GM18873 (cell line): Measurements from ENCODE around the gene CEACAM8.
"Not testable (repeated sequence)": the region's sequence is repeated elsewhere in the genome, so short reads cannot be mapped to it uniquely, and the experiment has no call there.

Source experiments
- ATAC-seq: cut with Tn5 transposase; IDR thresholded peaks from one replicate; pipeline ENCODE4 v1.9.1; 2021; ENCODE audit warnings: mild to moderate bottlenecking, moderate library complexity, moderate number of reproducible peaks; ENCODE audit not compliant: unreplicated experiment, low FRiP score

CEACAM8 gene

GRCh38 chr19:42547929-42548328 is 46.8 kb downstream of the CEACAM8 start:
- no peak for ATAC-seq

DNA sequence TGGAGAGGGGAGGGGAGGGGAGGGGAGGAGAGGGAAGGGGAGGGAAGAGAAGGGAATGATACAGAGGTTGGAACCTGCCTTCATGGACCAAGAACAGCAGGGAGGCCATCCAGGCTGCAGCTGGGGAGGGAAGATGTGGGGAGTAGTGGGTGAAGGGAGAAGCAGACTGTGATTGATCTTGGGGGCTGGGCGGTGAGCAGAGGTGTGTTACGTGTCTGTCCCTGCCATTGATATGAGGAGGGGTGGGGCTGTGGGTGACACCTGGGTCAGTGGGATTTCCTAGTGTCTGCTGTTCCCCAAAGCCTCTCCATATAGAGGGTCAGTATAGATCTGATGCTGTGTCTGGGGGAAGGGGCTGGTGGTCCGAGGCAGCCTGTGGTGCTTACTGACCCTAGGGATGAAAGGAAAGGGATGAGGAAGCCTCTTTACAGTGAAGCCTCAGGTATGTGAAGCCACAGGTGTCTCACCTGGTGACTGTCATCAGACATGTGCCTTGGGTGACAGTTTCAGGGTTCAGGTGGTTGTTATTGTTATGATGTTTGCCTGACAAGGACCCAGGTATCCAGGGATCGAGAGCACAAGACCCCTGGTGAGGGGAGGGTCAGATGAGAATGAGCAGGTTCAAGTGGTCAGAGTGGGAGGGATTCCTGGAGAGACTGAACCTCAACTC is 47.8 kb downstream of the CEACAM8 start:
- no peak for ATAC-seq

GRCh38 chr19:42544146-42544545 is 50.6 kb downstream of the CEACAM8 start:
- ATAC-seq = no peak

DNA sequence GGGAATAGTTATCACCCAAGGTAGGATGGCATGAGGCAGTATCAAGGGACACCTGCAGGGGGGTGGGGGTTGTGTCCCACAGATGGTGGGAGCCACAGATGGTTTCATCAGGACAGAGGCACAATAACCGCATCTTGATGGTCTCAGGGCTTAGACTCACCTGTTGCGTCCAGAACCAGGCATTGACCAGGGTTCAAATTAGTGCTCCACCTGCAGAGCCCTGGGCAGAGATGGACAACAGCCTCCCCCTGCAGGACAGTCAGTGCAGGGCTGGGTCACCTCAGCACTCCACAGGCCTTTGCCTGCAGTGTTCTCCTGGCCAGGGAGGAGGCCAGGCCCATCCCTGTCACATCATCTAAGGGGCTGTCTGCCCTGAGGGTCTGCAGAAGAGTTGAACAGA is 51.9 kb downstream of the CEACAM8 start:
- ATAC-seq = no peak

GRCh38 chr19:42540071-42540553 is 54.6 kb downstream of the CEACAM8 start:
- no peak for ATAC-seq

DNA sequence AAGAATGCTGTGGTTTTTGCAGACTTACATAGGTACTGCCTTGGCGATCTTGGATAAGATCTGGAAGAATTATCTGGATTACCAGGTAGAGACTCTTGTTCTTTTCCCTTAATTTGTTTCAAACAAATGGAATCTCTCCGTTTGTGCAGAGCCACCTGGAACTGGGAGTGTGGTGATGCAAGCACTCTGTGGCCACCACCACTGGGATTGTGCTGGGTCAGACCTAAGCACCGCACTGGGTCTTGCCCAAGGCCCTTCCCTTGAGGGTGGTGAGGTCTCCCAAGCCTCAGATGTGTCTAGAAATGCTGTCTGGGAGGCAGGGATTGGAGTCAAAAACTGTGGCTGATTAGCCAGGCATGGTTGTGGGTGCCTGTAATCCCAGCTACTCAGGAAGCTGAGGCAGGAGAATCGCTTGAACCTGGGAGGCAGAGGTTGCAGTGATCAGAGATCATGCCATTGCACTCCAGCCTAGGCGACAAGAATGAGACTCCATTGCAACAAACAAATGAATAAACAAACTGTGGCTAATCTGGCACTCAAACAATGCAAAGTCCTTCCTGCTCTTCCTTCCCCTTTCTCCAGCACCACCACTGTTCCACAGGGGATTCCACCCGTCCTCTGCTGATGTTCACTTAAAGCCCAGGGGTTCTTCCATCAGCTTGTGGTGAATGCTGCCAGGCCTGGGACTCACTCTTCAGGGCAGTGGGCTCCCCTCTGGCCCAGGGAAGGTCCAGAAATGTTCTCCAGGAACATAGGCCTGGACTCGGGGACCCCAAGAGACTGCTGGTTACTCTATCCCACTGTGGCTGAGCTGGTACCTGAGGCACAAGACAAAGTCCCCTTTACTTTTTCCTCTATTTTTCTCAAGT is 55.6 kb downstream of the CEACAM8 start:
- ATAC-seq = no peak

GRCh38 chr19:42535276-42535675 is 59.4 kb downstream of the CEACAM8 start:
- not testable (repeated sequence) for ATAC-seq

GRCh38 chr19:42534391-42534790 is 60.3 kb downstream of the CEACAM8 start:
- ATAC-seq = no peak

- no peak for ATAC-seq
These were observed 61.8 kb downstream of the CEACAM8 start for GRCh38 chr19:42532891-42533290.

DNA sequence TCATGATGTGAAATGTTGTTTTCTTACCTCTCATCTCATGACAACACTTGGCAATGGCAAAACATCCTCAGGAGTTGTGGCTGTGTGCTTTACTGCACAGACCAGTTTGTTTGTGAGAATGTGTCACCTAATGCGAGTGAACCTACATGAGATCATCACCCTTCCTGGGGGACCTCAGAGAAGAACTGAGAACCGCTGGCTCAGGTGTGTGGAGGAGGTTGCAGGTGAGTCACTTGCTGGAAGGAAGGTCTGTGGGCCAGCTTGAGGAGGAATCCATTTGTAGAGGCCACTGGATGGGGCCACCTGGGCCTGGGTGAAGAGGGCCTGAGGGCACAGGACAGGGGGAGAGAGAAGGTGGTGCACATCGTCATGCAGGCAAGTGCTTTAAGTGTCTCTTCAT is 63.4 kb downstream of the CEACAM8 start:
- ATAC-seq = no peak
